GM18508 (cell line): ENCODE results near the gene MOK.

Experiments
- ATAC-seq: cut with Tn5 transposase; IDR thresholded peaks from one replicate; pipeline ENCODE4 v1.9.1; 2021; ENCODE audit warnings: moderate number of reproducible peaks; ENCODE audit not compliant: insufficient read depth, unreplicated experiment

Gene MOK

DNA sequence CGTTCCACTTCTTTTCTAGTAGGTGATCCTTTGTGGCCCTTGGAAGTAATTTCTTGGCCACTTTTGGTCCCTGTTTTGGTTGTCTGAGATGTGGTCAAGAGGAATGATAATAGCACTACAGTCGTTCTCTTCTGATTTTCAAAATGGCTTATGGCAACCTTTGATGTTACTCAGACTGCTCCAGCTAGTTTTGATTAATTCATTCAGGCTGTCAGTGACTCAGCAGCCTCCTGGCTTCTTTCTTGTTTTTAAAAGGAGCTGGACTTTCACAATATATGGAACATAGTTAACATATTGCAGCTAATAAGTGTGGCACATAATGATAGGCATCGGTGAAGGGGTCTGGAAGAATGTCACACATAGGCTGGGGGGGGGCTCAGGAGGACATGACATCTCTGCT is 117.9 kb downstream of the MOK start:
- ATAC-seq, result no peak

DNA sequence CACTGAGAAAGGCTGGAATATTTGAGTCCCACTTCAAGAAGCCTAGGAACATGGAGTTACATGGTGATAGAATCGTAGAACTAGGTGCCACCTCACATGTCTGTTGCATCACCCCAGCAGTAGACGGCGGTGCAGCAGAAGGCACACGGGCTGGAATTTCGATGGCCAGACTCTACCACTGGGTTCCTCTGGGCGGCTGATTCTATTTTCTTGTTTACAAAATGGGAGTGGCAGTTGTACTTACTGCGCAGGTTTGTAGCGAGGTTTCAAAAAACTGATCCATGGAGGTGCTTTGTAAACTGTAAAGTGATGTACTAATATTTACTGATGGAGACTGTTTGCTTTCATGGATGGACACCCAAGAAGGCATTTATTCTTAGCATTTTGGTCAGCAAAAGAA is 119.6 kb downstream of the MOK start:
- ATAC-seq, result no peak

DNA sequence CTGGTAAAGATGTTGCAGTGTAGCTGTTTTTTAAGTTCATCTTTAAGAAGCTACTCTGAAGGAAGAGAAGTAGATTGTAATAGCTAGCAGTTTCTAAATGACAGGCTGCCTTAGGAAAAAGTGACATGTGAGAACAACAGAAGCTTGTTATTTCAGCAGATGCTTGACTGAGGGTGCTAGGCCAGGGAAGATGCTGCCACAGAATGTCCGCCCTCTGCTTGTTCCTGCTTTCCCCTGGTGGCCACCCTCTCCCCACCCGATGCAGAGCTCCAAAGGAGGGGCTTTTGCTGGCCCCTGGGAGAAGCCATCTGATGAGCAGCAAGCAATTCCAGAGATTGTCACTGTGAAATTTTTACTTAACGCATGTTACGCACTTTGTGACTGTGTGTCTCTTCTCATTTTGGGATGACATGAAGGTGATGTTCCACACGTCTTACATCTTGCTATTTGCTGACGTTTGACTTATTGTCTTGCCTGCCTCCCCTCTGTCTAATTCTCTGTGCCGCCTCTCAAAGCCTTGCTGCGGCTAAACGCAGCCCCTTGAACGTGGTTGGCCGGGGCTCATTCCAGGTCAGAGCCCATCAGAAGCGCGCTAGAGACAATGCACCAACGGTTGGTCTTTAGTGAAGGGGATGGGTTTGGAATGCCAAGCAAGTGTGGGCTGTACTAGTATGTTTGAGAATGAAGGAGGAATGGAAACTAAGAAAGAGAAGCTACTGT is 120.5 kb downstream of the MOK start:
- no peak for ATAC-seq

DNA sequence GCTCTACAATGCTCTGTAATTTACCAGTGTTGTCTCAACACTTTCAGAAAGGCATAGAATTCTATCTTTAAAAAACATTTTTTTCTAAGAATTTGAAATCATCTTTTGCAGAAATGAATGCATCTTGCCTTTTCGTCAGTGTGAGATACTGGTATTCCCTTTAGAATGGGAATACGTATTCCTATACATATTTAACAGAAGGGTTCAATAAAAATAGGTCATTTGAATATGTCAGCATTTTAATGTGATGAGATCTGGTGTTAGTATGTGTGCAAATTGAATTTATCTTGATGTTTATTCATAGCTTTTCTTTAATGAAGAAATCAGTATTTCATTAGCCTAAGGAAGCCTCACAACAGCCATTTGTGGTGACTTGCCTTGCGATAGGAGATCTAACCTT is 121.1 kb downstream of the MOK start:
- no peak for ATAC-seq

DNA sequence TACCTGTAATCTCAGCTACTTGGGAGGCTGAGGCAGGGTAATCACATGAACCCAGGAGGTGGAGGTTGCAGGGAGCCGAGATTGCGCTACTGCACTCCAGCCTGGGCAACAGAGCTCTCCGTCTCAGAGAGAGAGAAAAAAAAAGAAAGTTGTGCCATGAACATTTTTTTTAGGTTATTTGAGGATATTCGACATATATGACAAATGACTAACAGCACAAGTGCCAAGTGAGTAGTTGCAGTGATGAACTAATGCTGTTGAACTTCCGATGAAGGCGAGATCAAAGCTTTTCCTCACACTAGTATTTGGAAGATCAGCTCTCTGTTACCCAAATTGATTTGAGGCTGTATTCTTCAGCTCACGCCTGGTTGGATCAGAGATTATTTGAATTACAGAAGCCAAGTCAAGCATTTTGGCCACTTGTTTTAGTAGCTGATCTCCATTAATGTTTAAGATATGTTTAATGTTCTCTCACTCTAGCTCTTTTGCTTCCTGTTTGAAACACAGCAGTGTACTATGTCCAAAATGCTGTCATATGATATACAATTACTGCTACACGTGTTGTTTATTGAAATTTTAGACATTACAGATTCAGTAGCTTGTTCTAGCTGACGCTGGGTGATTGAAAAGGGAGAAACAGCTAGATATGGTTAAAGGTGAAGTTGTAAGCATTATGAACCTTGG is 121.9 kb downstream of the MOK start:
- ATAC-seq, result no peak

DNA sequence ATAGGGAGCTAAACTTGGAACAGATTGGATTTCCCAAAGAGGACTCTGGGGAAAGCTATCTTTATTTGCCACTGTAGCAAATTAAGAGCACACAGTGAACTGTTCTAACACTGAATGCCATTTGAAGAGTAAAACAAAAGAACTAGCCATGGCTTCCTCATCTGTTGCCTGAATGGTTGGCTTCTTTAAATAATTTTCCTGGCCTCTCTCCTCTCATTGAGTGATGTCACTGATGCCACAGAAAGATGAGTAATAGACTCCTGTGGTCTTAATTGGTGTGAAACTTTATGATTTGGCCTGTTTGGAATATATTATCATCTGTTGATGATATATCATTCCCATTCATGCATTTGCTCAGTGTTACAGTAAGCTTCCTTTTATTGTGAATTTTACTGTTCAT is 122.8 kb downstream of the MOK start:
- no peak for ATAC-seq

DNA sequence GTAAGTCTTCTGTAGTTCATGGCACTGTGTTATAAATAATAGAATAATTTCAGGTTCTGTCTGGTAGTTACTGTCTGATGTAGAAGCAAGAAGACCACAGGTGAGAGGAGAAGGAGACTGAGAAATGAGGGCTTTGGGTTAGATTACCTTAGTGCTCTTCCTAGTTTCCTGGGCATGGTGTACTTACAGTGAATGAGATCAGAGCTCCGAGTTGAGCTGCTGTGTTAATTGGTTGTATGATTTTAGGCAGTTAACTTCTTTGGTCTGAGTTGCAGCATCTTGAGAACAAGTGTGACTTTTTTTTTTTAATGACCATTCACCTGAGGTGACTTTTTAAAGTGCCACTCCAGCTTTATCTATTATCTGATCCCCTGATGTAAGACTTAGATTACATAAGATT is 123.8 kb downstream of the MOK start:
- no peak for ATAC-seq

DNA sequence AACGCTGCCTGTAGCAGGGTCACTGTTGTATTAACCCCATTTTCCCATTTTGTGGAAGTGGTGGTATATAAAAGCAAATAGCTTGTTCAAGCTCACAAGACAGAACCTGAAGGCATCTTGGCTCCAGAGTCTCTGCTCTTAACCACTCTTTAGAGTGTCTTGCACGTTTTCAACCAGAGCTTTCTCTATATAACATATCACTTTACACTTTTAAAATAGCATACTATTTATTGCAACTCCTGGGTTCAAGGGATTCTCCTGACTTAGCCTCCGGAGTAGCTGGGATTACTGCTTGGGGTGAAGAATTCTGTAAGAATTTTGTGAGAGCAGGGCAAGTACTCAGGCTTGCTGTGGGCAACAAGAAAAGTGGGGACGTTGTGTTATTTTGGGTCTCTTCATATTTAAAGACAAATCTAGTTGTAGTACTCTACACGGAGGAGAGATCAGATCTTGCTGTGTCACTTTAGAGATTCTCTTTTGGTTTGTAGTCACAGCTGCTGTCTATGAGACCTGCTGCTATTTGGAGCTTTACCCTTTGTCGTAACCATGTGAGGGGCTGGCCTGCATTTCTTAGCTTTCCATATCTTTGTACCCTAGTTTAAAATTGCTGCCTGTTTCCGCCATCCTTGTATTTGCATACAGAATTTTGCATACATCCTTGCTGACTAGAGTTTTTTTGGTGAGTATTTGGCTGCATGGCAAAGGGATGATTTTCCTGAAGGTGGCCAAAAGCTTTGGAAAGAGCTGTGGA is 124.5 kb downstream of the MOK start:
- ATAC-seq, result no peak
